ENCODE measurements around the gene HSPA12A. TPM values are rescaled to one million over a fixed set of nuclear protein-coding genes. Genes with fewer than 3 reads are reported as not detected.

Gene HSPA12A
- total and polyA plus RNA-seq, 2 of the 13 experiments (the other 11 are each of a cell fraction or from before 2014, with no cell fraction given): 6.4 to 13.6 TPM

DNA sequence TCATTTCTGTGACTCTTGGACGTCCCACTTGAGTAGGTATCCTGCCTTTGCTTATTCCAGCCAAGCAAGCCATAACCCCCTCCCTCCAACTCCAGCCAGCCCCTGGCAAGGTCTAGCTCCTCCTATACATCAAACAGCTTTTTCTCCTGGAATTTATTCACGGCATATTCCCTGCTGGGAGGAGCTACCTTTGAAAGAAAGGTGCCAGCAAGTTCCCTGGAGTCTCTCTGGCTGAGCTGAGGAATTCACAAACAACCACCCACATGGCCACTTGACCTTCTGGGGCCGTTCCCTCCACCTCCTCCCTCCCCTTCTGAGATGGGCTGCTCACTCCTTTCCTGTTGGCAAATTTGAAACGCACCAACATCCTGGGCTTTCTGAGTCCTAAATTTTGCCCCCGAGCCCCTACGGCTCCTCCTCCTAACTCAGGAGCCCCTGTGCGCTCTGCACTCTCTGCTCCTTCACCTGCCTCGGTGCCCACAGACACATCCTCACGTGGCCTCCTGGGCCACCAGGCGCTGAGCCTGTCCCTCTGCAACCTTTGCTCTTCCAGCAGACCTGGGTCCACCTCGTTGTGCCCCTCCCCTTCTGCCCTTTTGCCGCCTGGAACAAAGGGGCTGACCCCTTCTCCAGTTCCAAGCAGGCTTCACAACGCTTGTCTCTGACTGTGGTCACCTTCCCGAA is 48.0 kb downstream of the HSPA12A start (continued):
- TF ChIP-seq ZNF569 (CRISPR knock-in tag; IDR thresholded peaks at IDR 0.05; ENCODE audit: borderline replicate concordance): no peak
- TF ChIP-seq, protein P1, sequence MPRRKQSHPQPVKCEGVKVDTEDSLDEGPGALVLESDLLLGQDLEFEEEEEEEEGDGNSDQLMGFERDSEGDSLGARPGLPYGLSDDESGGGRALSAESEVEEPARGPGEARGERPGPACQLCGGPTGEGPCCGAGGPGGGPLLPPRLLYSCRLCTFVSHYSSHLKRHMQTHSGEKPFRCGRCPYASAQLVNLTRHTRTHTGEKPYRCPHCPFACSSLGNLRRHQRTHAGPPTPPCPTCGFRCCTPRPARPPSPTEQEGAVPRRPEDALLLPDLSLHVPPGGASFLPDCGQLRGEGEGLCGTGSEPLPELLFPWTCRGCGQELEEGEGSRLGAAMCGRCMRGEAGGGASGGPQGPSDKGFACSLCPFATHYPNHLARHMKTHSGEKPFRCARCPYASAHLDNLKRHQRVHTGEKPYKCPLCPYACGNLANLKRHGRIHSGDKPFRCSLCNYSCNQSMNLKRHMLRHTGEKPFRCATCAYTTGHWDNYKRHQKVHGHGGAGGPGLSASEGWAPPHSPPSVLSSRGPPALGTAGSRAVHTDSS (CRISPR knock-in tag; conservative IDR thresholded peaks at IDR 0.05): no peak
- peak; percentile 56; the same call in 1 of the 2 replicates for TF ChIP-seq ZMYM4 (CRISPR knock-in tag; IDR thresholded peaks at IDR 0.05)
- no peak for TF ChIP-seq KDM5B (CRISPR knock-in tag; IDR thresholded peaks at IDR 0.05; ENCODE audit: borderline replicate concordance)
- TF ChIP-seq PRMT3 (CRISPR knock-in tag; IDR thresholded peaks at IDR 0.05; ENCODE audit: borderline replicate concordance, low read depth): no peak
- TF ChIP-seq MTA1 (CRISPR knock-in tag; IDR thresholded peaks at IDR 0.05; ENCODE audit: borderline replicate concordance): peak; percentile 96
- no peak for TF ChIP-seq ISX (CRISPR knock-in tag; conservative IDR thresholded peaks at IDR 0.05)
- TF ChIP-seq JUNB (CRISPR knock-in tag; IDR thresholded peaks at IDR 0.05; ENCODE audit: borderline replicate concordance): no peak
- 0 out of 2 replicates have a peak, but pooled peaks have one; percentile 16 for TF ChIP-seq ELF3 (CRISPR knock-in tag; IDR thresholded peaks at IDR 0.05)
- peak; percentile 61; the same call in 1 of the 2 replicates for TF ChIP-seq ZNF644 (CRISPR knock-in tag; IDR thresholded peaks at IDR 0.05; ENCODE audit: low read depth)
- TF ChIP-seq CREB1 (IDR thresholded peaks at IDR 0.05): no peak
- TF ChIP-seq CREB1 (CRISPR knock-in tag; IDR thresholded peaks at IDR 0.05): no peak
- TF ChIP-seq MYC (CRISPR knock-in tag; IDR thresholded peaks at IDR 0.05; ENCODE audit: borderline replicate concordance): peak; percentile 88
- no peak for TF ChIP-seq PCBP1 (IDR thresholded peaks at IDR 0.05; ENCODE audit: borderline replicate concordance, low read depth, low read length)
- TF ChIP-seq ZBTB20 (CRISPR knock-in tag; IDR thresholded peaks at IDR 0.05; ENCODE audit: borderline replicate concordance, low read depth): peak; percentile 39; the same call in 1 of the 2 replicates
- no peak for TF ChIP-seq CBX2 (IDR thresholded peaks at IDR 0.05; ENCODE audit: low read depth, low read length)
- no peak for TF ChIP-seq CBX2 (CRISPR knock-in tag; IDR thresholded peaks at IDR 0.05; ENCODE audit: low read depth)
- 0 out of 2 replicates have a peak, but pooled peaks have one; percentile 40 for TF ChIP-seq REXO4 (CRISPR knock-in tag; IDR thresholded peaks at IDR 0.05; ENCODE audit: borderline replicate concordance)
- no peak for TF ChIP-seq ZNF619 (CRISPR knock-in tag; IDR thresholded peaks at IDR 0.05)
- TF ChIP-seq KDM5A (IDR thresholded peaks at IDR 0.05; ENCODE audit: borderline replicate concordance, low read length): no peak
- TF ChIP-seq PHB2 (IDR thresholded peaks at IDR 0.05; ENCODE audit: partially characterized antibody): no peak
- TF ChIP-seq TARDBP (CRISPR knock-in tag; IDR thresholded peaks at IDR 0.05): peak; percentile 76
- no peak for TF ChIP-seq POLR2AphosphoS2 (IDR thresholded peaks at IDR 0.05; ENCODE audit: low read depth, low read length)
- TF ChIP-seq ZNF530 (CRISPR knock-in tag; IDR thresholded peaks at IDR 0.05; ENCODE audit: low read depth): no peak
- no peak for TF ChIP-seq ZNF253 (CRISPR knock-in tag; IDR thresholded peaks at IDR 0.05; ENCODE audit: borderline replicate concordance)
- 0 out of 2 replicates have a peak, but pooled peaks have one; percentile 33 for TF ChIP-seq HDAC1 (CRISPR knock-in tag; IDR thresholded peaks at IDR 0.05)
- TF ChIP-seq ZNF598 (CRISPR knock-in tag; IDR thresholded peaks at IDR 0.05; ENCODE audit: borderline replicate concordance): 0 out of 2 replicates have a peak, but pooled peaks have one; percentile 36
- no peak for TF ChIP-seq SOX13 (IDR thresholded peaks at IDR 0.05)
- peak in 1 of 2 experiments; percentile 85; a peak in 2 of 4 replicates for TF ChIP-seq SOX13 (CRISPR knock-in tag; conservative IDR thresholded peaks at IDR 0.05 in 1 of 2, IDR thresholded peaks at IDR 0.05 in 1 of 2)
- TF ChIP-seq ATRX (CRISPR knock-in tag; IDR thresholded peaks at IDR 0.05; ENCODE audit: borderline replicate concordance): no peak
